T-helper 2 cell (primary cell): ENCODE measurements around the gene HAS3.

Experiments
- DNase-seq, 5 experiments: peaks; one replicate each; pipeline versions ENCODE4 v3.0.0 to v3.0.0-alpha.2; 2012 to 2022

The HAS3 gene

DNA sequence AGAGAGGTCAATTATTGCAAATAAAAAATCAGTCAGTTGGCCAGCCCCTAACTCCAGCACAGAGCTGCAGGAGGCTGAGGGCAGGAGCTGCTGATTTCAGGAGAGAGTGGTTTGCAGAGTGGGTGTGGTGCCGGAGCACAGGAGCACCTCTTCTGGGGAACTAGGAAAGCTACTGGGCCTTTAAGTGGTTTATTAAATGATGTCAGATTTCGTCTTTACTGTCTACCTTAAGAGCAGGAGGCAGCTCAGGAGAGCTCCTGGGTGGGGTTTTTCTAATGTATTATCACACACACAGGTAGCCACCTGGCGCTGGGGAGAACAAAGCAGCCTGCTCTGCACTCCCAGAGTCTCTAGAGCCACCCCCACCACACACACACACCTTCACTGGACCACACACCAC, 11.5 kb upstream of the HAS3 start:
- DNase-seq = no peak

DNA sequence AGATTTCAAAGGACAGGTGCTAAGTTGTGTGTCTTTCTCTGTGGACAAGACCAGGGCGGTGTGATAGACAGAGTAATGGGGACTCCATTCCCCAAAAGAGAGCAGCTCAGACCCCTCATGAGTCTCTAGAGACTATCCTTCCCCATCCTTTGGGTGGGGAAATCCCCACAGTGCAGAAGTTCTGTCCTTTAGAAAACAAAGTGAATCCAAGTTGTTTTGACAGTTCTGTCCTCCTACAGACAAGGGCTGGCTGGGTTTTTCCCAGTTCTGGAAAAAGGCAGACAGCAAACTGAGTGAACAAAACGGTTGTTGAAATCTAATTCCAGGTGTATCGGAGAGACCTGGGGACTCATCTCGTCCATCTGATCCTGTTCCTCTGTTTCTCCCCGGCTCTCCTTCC, 11.0 kb upstream of the HAS3 start:
- no peak for DNase-seq

DNA sequence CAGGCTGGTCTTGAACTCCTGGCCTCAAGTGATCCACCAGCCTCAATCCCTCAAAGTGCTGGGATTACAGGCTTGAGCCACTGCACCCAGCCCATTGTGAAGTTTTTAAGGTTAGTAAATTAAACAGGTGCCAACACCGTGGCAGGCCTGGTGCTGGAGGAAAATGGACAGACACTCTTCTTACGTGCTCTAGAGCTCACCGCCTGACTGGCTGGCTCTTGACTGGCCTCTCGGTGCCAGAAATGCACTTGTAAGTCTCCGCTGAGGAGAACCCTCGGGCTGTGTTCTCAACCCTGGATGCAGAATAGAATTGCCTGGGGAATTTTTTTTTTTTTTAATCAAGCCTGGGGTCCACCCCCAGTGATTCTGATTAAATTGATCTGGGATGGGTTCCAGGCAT, 10.3 kb upstream of the HAS3 start:
- no peak for DNase-seq

DNA sequence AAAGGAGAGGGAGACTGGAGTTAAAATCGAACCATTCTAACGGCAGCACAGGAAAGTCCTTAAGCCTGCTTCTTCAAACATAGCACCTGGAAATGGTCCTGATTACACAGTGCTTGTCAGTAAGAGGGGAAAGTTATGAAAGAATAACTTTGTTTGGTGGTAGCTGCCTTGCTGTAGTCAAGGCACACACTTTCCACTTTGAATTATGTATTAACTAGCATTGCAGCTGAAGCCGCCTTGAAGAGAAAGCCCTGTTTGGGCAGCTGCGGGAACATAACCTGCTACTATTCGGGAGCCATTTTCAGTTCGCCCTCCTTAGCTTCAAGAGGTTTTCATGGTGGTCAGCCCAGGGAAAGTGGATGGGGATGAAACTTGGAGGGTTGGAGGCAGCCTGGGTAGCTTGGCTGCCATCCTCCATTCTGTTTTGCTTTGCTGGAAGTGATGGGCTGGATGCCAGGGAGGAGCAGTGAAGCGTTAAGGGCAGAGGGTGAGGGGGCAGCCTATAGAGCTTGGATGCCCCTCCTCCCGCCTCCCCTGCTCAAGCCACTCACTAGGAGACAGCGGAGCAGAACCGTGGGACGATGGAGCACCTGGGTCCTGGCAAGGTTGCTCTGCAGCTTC, 5.3 kb upstream of the HAS3 start:
- DNase-seq = no peak

DNA sequence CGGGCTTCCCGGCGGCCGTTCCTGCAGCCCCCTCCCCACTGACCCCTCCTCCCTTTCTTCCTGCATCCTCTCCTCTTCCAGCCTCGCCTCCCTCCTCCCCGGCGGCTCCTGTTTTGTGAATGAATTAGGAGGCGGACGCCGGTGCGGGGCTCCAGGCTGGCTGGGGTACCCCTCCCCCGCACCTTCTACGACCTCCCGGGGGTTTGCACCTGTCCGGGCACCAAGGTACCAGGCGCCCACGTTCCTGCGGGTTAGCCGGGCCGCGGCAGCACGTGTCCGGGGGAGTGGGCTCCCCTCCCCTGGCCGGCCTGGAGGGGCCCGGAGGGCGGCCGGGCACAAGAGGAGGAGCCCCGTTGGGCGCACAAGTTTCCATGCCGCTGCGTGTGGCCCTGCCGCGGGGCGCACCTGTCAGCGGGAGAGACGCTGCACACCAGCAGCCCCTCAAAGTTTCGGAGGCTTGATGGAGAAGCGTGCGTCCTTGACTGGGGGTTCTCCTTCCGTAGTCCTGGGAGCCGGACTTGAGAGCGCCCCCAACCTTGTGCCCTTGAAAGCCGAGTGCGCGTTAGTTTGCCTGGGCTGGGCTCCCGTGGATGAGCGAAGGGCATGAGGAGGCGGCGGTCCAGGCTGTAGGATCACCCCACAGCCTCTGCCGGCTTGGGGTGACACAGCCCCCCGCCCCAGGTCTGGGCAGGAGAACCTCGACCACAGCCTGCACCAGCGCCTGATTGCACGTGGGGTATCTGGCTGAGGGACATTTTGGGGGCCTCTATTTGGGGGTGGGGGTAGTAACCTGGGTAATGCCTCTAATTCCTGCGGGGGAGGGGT, 1.2 kb downstream of the HAS3 start:
- DNase-seq = no peak

DNA sequence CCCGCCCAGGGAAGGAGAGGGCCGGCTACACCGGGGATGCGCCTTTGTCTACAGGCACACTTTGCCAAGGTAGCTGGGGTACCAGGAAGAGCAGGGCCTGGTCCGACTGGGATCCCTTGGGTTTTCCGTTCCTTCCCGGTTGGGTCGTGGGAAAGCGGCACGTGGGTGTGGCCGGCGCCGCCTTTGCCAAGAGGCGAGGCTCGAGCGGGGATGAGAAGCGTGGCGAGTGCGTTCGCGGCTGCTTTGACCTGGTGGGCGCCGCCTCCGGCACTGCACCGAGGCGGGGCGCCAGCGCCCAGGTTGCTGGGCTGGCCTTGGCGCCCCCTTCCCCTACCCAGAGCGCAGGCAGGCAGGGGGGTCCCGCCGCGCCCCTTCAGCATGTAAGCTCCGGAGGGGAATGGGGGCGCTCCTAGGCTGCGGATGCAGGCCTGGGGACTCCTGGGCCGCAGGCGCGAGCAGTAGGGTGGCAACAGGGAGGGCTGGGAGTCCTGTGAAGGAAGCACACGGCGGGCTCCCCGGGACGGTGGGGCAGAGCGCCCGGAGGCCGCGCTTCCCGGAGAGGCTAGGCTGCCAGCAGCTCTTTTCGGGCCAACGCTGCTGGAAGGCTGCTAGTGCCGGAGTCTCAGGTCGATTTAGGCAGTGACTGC, 2.0 kb downstream of the HAS3 start:
- DNase-seq = no peak

DNA sequence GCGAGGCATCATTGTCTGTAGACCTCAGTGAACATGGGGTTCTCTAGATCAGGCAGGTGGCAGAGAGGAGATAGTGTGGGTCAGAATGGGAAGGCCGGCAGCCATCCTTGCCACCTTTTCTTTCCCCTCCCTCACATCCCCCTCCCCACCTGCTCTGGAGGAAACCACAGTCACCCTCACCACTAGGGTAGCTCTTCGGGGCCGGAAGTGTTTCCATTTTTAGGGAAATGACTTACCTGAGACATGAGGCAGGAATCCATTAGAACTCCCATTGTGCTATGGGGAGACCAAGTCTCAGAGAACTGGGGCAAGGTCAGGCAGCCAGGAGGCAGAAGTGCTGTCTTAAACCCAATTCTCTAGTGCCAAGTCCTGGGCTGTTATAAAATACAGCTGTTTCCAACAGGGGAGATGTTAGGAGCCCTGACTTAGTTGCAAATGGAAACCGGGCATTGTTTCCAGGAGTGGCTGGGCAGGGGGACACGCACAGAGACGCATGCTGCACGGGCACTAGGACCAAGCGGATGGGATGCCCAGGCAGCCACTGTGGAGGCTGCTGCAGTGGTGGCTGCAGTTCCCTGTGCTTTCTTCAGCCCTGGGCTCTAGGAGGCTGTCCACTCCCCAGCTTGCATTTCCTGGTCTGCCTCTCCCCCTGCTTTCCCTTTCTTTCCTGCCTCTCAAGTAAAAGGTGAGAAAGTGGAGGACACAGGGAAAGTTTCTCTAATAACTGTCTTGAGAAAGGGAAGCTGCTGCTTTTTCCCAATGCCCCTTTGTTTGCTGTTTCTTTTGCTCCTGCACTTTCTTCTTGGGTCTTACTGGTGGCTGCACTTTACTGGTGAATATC, 2.8 kb downstream of the HAS3 start:
- no peak for DNase-seq

DNA sequence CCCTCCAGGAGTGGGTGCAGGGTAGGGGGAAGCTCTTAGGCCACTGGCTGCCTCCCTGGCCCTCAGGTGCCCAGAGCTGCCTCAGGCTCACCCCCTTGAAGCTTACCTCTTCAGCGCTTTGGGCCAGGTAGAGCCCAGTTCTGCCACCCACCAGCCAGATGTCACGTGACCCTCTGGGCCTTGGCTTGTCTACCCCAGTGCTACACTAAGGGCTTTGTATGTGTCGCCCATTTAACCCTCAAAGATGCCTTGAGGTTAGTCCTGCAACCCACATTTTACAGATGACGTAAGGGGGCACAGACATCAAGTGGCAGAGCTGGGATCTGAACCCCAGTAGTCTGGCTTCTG, 3.4 kb downstream of the HAS3 start:
- DNase-seq = no peak

DNA sequence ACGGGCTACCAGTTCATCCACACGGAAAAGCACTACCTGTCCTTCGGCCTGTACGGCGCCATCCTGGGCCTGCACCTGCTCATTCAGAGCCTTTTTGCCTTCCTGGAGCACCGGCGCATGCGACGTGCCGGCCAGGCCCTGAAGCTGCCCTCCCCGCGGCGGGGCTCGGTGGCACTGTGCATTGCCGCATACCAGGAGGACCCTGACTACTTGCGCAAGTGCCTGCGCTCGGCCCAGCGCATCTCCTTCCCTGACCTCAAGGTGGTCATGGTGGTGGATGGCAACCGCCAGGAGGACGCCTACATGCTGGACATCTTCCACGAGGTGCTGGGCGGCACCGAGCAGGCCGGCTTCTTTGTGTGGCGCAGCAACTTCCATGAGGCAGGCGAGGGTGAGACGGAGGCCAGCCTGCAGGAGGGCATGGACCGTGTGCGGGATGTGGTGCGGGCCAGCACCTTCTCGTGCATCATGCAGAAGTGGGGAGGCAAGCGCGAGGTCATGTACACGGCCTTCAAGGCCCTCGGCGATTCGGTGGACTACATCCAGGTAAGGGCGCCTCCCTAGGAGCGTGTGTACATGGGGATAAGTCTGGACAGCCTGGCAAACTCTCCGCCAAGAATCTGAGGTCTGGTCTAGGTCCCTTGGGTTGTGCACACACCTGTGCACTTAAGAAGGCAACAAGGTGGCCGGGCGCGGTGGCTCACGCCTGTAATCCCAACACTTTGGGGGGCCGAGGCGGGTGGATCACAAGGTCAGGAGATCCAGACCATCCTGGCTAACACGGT, 4.2 kb downstream of the HAS3 start:
- no peak for DNase-seq

DNA sequence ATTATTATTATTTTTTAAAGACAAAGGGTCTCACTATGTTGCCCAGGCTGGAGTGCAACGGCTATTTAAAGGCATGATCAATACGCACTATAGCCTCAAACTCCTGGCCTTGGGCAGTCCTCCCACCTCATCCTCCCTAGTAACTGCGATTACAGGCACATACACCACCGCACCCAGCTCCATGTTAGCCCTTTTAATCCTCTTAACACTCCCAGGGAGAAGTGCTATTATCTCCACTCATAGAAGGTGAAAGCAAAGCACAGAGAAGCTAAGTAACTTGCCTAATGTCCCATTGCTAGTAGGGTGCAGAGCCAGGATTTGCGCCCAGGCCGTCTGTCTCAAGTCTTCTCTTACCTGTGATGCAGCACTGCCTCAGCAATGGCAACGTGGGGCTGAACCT, 5.0 kb downstream of the HAS3 start:
- no peak for DNase-seq

DNA sequence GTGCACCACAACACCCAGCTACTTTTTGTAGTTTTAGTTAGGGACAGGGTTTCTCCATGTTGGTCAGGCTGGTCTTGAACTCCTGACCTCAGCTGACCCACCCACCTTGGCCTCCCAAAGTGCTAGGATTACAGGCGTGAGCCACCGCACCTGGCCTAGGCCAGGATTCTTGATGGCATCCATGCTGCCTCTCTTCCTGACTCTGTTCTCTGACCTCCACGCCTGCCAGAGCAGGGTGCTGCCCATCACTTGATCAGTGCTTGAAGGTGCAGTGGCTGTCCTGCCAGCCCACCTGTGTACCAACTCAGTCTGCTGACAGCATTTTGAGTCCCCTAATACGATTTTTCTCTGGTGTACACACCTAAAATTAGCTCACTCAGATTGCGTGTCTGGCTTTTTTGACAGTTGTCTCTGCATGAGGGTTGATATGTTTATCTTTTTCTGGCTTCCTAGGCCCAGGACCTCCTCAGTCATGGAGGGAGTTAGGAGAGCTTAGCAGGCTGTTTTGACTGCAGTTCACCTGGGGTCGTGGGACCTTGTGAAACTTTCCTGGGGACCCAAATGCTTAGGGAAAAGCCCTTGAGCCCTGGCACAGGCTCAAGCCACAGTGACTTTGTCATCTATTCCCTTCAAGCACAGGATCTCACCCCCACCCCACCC, 5.9 kb downstream of the HAS3 start:
- no peak for DNase-seq

DNA sequence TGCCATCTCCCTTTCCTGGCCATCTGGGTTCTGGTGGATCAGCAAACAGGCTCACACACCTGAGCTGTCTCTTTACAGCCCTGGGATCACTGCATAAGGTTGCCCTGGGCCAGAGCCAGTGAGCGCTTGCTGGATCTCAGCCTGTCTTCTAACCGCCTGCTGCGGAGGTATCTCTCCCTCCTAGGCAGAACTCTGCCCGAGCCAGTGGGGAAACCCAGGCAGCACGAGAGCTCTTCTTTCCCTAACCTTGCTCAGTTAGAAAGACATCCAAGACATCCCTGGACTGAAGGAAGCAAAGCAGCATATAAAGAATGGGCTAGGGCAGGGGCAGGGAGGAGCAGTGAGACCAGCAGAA, 6.4 kb downstream of the HAS3 start:
- no peak for DNase-seq

DNA sequence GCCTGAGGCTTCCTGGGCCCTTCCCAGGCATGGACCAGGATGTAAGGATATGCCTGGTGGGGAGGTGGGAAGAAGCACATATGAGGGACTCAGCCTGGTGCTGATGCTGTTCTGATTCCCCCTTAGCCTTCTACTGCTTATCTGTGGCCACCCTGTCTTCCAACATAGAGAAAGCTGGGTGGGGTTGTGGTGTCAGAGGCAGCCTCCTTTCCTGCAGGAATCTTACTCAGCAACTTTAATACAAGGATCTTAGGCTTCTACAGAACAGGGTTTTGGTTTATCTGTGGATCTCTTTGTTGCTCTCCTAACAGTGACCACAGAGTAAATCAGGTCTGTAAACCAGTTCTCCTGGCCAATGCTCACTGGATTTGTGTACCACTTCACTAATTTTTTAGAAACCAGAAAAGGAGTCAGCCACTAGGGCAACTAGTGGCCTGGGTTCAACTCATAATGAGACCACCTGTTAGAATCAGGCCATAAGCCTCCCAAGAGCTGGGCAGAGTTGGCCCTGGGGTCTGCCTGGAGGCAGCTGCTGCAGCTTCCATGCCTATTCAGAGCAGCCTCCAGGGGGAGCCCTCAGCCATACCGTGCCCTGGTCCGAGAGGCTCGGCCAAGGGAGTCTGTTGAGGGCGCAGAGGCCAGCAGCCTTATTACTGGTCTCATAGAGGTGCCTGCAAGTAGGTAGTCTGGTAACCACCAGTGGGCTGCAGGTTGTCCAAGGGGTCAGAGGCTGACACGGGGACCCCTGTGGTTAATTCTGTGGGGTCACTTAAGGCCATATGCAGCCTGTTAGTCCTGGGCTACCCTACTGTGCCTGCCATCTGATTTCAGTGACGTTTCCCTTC, 7.1 kb downstream of the HAS3 start:
- peak in 3 of 5 experiments; percentile 26 to 45 (median 39) for DNase-seq

DNA sequence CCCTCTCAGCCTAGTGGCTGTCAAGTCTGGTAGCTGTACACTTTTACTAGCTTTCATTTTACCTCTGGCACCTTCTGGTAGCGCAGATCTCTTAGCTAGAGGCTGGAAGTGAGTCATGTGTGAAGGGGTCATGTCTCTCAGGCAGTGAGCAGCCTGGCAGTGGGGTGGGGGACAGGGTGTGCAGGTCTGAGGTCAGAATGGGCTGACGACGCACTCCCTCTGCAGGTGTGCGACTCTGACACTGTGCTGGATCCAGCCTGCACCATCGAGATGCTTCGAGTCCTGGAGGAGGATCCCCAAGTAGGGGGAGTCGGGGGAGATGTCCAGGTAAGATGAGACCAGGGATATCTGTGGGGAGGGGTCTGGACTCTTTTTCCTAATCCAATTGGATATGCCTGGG, 7.8 kb downstream of the HAS3 start:
- DNase-seq = no peak

DNA sequence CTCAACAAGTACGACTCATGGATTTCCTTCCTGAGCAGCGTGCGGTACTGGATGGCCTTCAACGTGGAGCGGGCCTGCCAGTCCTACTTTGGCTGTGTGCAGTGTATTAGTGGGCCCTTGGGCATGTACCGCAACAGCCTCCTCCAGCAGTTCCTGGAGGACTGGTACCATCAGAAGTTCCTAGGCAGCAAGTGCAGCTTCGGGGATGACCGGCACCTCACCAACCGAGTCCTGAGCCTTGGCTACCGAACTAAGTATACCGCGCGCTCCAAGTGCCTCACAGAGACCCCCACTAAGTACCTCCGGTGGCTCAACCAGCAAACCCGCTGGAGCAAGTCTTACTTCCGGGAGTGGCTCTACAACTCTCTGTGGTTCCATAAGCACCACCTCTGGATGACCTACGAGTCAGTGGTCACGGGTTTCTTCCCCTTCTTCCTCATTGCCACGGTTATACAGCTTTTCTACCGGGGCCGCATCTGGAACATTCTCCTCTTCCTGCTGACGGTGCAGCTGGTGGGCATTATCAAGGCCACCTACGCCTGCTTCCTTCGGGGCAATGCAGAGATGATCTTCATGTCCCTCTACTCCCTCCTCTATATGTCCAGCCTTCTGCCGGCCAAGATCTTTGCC, 9.0 kb downstream of the HAS3 start:
- DNase-seq = no peak

DNA sequence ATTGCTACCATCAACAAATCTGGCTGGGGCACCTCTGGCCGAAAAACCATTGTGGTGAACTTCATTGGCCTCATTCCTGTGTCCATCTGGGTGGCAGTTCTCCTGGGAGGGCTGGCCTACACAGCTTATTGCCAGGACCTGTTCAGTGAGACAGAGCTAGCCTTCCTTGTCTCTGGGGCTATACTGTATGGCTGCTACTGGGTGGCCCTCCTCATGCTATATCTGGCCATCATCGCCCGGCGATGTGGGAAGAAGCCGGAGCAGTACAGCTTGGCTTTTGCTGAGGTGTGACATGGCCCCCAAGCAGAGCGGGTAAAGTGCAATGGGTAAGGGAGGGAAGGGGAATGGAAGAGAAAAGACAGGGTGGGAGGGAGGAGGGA, 9.5 kb downstream of the HAS3 start:
- no peak for DNase-seq

DNA sequence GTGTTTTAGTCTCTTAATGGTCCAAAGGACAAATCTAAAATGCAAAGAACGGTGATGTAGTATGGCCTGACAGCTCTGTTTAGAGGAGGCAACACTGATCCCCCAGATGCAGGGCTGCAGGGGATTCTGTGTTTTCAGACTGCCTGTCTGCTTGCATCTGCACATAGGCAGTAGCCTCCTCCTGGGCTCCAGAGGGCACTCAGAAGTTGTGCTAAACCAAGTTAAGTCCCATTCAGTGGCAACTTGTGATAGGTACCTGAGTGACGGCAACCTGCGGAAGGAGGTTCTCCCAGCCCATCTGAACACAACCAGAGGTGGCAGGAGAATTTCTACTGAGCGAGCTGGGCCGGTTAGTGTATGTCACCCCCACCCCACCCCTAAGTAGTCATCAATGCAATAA, 9.9 kb downstream of the HAS3 start:
- DNase-seq = no peak

DNA sequence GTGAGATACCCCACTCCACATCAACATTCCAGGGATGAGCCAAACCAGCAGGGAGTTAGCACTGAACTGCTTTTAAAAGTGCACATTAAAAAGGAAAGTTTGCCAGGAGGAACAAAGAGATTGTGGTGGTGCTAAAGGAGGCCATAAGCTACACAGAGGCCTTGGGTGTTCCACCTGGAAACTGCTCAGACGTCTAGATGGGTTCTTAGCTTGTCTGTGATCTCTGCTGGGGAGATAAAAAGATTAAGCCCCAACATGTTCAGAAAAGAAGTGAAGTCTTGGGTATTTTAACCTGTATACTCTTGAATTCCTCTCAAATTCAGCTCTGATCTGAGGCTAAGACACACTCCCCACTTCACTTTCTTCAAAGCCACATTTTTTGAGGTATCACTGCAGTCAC, 10.4 kb downstream of the HAS3 start:
- DNase-seq = peak in 1 of 5 experiments; percentile 35

DNA sequence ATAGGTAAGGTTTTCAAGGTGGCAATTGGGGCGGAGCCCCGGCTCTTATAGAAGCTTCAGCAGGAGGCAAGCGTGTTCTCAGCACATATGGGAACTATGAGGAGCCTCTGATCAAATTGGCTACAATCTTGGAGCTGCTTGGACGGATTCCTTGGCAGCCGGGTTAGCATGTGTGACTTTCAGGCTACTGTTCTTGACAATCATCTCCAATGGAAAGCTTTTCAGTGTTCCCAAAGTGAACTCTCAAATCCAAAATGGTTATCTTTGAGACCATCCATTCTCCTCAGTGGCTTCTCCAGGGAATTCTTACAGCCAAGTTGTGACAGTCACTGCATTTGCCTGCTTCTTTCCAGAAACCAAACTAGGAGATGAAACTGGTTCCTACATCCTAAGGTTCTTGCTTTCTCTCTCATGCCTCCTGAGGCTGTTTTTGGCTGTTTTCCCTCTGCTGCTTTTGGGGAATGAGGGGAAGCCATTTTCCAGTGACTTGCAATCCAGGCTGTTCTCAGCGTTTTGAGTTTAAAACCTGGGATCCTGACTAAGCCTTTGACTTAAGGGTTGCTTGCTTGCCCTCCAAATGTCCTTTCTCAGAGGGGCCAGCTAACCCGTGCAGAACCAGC, 10.9 kb downstream of the HAS3 start:
- DNase-seq = no peak

DNA sequence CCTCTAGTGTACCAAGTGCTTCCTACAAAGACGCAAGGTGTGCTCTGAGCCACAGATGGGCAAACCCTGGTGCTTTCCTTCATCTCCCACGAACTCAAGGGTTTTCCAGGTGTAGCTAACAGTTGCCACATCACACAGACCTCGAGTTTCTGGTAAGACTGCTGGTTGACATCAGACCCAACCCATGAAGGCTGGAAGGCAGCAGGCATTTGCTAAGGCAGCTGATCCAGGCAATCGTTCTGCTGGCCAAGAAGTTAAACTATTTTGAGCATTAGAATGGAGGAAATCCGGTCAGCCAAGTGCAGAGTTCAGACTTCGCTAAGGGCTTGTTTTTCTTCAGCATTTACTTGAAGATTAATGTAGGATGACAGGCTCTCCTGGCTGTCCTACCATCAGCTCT, 11.5 kb downstream of the HAS3 start:
- no peak for DNase-seq
